Transverse colon (tissue), 4 donors: ENCODE measurements around the gene ZNF785. TPM values are rescaled to one million over a fixed set of nuclear protein-coding genes. Genes with fewer than 3 reads are reported as not detected.
"Not testable (repeated sequence)": the region's sequence is repeated elsewhere in the genome, so short reads cannot be mapped to it uniquely, and the experiment has no call there.

Experiments
- DNase-seq: peaks from one replicate; pipeline ENCODE4 v3.0.0-alpha.2; 2019
- H3K27ac ChIP-seq, 4 donors: fragments of 200-600 bp; sonication (generic); 2 replicates each; pipeline ENCODE4 v1.5.1; 2016 to 2018; ENCODE audit warnings: inconsistent platforms in 4 of 4
- H3K27me3 ChIP-seq: fragments of 200-600 bp; sonication (generic); 2 replicates; pipeline ENCODE4 v1.5.1; 2017; ENCODE audit warnings: inconsistent platforms
- H3K36me3 ChIP-seq, 4 donors: fragments of 200-600 bp; sonication (generic); 2 replicates each; pipeline ENCODE4 v1.5.1; 2017 to 2019; ENCODE audit warnings: inconsistent platforms in 4 of 4
- H3K4me1 ChIP-seq, 4 donors: fragments of 200-600 bp; sonication (generic); 2 replicates each; pipeline ENCODE4 v1.5.1; 2017 to 2020; ENCODE audit warnings: inconsistent platforms in 4 of 4
- H3K4me3 ChIP-seq, 4 donors: fragments of 200-600 bp; sonication (generic); 1 replicate in 1 of 4; 2 replicates in 3 of 4; pipeline versions ENCODE4 v1.5.1 to v1.6.1; 2017 to 2019; ENCODE audit warnings: inconsistent platforms in 4 of 4
- H3K9me3 ChIP-seq, 2 donors: fragments of 200-600 bp; sonication (generic); 2 replicates each; pipeline ENCODE4 v1.5.1; 2017 to 2019; ENCODE audit warnings: inconsistent platforms in 2 of 2
- EP300 ChIP-seq: sonication (generic); formaldehyde crosslinking; IDR thresholded peaks from one replicate; pipeline ENCODE4 v1.6.1; 2017; ENCODE audit warnings: antibody characterized with exemption, low read depth
- POLR2A ChIP-seq: fragments of 450-650 bp; IDR thresholded peaks from one replicate; pipeline ENCODE4 v1.6.1; 2016; ENCODE audit warnings: antibody characterized with exemption, mild to moderate bottlenecking, moderate library complexity
- POLR2AphosphoS5 ChIP-seq, 3 donors: sonication (generic); formaldehyde crosslinking; IDR thresholded peaks; one replicate each; pipeline ENCODE4 v1.6.1; 2016; ENCODE audit warnings: antibody characterized with exemption in 3 of 3
- WGBS, 2 donors: methylation state at CpG; one replicate each; pipeline ENCODE4 v1.1.5; 2018; ENCODE audit warnings: low coverage in 1 of 2; 5-methylcytosine and 5-hydroxymethylcytosine counted together
- in situ Hi-C, 4 donors: fragments of 200-750 bp; cut with MboI; loops; one replicate each; pipeline versions ENCODE4 v1.15.0 to v1.15.1; 2017; ENCODE audit warnings: low sequenced_read_pairs in 3 of 4, low pct_ligation_motif_present in 1 of 4, low pct_unique_long_range_greater_than_20kb in 1 of 4
- intact Hi-C: fragments of 100-400 bp; cut with DNase I; formaldehyde crosslinking; loops from one replicate; pipeline ENCODE4 v1.15.1; 2023; ENCODE audit warnings: low total_unique reads
- total RNA-seq, 4 donors: library from RNA; depleted of rRNA; stranded (reverse); fragments of >200 nt; gene quantifications; one replicate each; pipeline ENCODE4 v1.1.0, GENCODE V29; 2016
- TF ChIP-seq, protein P1 (sequence below), 5 experiments: fragments of 200-600 bp in 3 of 5; fragments of 450-650 bp in 2 of 5; sonication (generic) in 3 of 5; IDR thresholded peaks; 1 replicate in 2 of 5; 2 replicates in 3 of 5; pipeline ENCODE4 v1.5.1; 2016 to 2017; ENCODE audit warnings: antibody characterized with exemption in 5 of 5, inconsistent platforms in 3 of 5, mild to moderate bottlenecking in 2 of 5, moderate library complexity in 1 of 5

The ZNF785 gene
- total RNA-seq: 100 to 1,000 TPM in 1 of 4 donors, 10 to 100 TPM in 3; 17.2 to 131 (median 20.5) TPM

DNA sequence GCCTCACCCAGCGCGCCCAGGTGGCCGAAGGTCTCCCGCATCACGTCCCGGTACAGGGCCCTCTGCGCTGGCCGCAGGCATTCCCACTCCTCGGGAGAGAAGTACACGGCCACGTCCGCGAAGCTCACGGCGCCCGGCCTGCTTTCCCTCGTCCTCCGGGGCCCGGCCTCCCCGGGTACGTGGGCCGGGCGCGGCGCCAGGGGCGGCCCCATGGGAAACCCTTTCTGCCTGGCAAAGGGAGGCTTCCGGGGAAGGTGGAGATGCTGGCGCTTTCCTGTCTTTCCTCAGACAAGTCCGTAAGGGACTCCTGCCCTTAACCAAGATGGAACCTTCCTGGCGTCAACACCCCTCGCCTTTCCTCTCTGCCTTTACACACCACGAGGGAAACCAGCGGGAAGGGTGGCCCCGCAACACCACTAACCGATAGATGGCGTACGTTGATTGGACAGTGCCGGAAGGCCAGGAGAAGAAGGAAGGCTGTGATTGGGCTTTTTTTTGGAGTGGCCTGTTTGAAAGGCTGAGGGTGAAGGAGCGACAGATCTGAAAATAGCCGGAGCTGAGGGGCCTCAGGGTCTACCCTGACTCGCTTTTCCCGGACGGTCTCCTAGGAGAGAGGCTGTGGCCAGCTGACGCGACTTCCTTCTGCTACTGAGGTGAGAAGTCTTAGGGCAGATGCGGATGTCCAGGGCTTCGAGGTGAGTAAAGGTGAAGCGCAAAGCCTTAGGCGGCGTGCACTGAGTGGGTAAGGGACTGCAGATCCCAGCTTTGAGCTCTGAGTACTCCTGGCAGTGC, at the start of gene ZNF785:
Gene ZNF785, minus strand, starts transcription at position 298 of the 792 bp plus-strand sequence. Its CDS starts 86 bp downstream, at position 212.
- intact Hi-C loops: no loop called here
- peak; percentile 97 for DNase-seq
- Histone ChIP-seq H3K4me1 (peaks cover 7 to 40% (median 25%) of the 10 kb centered on the region in 4 donors), H3K4me3 (peak within 1 kb of the TSS; percentile 54 to 85 (median 67)), H3K27ac (peak within 1 kb of the TSS; percentile 90 to 95 (median 90)), H3K27me3 (no peaks in the 10 kb centered on the region), H3K36me3 (peaks cover 0 to 7% (median 3%) of the 10 kb centered on the region in 4 donors), H3K9me3 (no peaks in the 10 kb centered on the region)
- in situ Hi-C loops: no loop called here
- TF ChIP-seq EP300: no peak
- TF ChIP-seq POLR2AphosphoS5 (IDR thresholded peaks at IDR 0.05): peak; percentile 52 to 79 (median 59)
- TF ChIP-seq, protein P1, sequence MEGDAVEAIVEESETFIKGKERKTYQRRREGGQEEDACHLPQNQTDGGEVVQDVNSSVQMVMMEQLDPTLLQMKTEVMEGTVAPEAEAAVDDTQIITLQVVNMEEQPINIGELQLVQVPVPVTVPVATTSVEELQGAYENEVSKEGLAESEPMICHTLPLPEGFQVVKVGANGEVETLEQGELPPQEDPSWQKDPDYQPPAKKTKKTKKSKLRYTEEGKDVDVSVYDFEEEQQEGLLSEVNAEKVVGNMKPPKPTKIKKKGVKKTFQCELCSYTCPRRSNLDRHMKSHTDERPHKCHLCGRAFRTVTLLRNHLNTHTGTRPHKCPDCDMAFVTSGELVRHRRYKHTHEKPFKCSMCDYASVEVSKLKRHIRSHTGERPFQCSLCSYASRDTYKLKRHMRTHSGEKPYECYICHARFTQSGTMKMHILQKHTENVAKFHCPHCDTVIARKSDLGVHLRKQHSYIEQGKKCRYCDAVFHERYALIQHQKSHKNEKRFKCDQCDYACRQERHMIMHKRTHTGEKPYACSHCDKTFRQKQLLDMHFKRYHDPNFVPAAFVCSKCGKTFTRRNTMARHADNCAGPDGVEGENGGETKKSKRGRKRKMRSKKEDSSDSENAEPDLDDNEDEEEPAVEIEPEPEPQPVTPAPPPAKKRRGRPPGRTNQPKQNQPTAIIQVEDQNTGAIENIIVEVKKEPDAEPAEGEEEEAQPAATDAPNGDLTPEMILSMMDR (IDR thresholded peaks at IDR 0.05): peak in 2 of 5 experiments; percentile 18 to 22
- TF ChIP-seq POLR2A: peak; percentile 45
- WGBS, 2 donors: 2% methylated on average over 38 of the region's 50 CpGs; no CpG with 5 or more reads in 1 of the 2 donors

DNA sequence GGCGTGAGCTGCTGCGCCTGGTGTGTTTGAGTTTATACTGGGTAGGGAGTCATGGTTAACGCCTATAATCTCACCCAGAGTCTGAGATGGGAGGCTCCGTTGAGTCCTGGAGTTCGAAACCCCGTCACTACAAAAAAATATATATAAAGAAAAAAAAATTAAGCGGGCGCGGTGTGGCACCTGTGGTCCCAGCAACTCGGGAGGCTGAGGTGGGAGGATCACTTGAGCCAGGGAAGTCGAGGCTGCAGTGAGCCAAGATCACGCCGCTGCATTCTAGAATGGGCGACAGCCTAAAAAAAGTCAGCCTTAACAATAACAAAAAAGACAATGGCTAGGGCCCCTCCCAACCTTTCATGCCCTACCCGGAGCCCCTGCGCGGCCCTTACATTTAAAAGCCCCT, 48.0 kb upstream of the ZNF785 start:
- intact Hi-C loops (no loop called here), in situ Hi-C loops (loop anchor here in 1 of 4 donors (10.0 to 25.0 kb wide), 2 partner anchors 59 to 546 kb away; partner anchors contain the start of genes PPP4C, TBX6, YPEL3 and ZNF688)
- Histone ChIP-seq H3K9me3 (no peaks in the 10 kb centered on the region), H3K27ac (peak overlapping the region; percentile 86 to 98 (median 90)), H3K4me1 (peaks cover 0 to 24% (median 11%) of the 10 kb centered on the region in 4 donors), H3K27me3 (no peaks in the 10 kb centered on the region), H3K36me3 (no peaks in the 10 kb centered on the region), H3K4me3 (peak overlapping the region; percentile 21 to 68 (median 50))
- no peak for DNase-seq
- TF ChIP-seq, protein P1 (IDR thresholded peaks at IDR 0.05): no peak
- no peak for TF ChIP-seq EP300
- no peak for TF ChIP-seq POLR2A
- TF ChIP-seq POLR2AphosphoS5 (IDR thresholded peaks at IDR 0.05): no peak
- WGBS, 2 donors: 87 to 88% methylated on average over 13 to 17 of the region's 17 CpGs

DNA sequence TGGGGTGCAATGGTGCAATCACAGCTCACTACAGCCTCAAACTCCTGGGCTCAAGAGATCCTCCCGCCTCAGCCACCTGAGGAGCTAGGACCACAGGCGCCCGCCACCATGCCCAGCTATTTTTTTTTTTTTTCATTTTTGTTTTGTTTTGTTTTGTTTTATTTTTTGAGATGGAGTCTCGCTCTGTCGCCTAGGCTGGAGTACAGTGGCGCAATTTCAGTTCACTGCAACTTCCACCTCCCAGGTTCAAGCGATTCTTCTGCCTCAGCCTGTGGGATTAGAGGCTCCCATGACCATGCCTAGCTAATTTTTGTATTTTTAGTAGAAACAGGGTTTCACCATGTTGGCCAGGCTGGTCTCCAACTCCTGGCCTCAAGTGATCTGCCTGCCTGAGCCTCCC, 47.0 kb upstream of the ZNF785 start:
- H3K4me3 ChIP-seq, intact Hi-C loops, H3K36me3 ChIP-seq, H3K27me3 ChIP-seq, H3K9me3 ChIP-seq, DNase-seq: not testable (repeated sequence)
- peaks cover 0 to 27% (median 12%) of the 10 kb centered on the region in 4 donors for H3K4me1 ChIP-seq
- H3K27ac ChIP-seq: peak overlapping the region in 1 of 4 donors; percentile 86
- WGBS, 2 donors: 95 to 97% methylated on average over 7 of the region's 7 CpGs
- in situ Hi-C loops: loop anchor here in 1 of 4 donors (10.0 to 25.0 kb wide), 2 partner anchors 58 to 545 kb away; partner anchors contain the start of genes PPP4C, TBX6, YPEL3 and ZNF688

- Histone ChIP-seq H3K36me3 (no peaks in the 10 kb centered on the region), H3K27ac (peak overlapping the region; percentile 44 to 68 (median 64)), H3K27me3 (no peaks in the 10 kb centered on the region), H3K9me3 (no peaks in the 10 kb centered on the region), H3K4me1 (peaks cover 0 to 10% (median 4%) of the 10 kb centered on the region in 4 donors), H3K4me3 (peak overlapping the region in 2 of 4 donors; percentile 14 to 24)
- intact Hi-C loops (loop anchor here (10.0 kb wide), 1 partner anchor 54 kb away; the partner anchor contains the start of gene ZNF688), in situ Hi-C loops (loop anchor here in 1 of 4 donors (25.0 kb wide), 1 partner anchor 542 kb away; the partner anchor contains the start of genes PPP4C, TBX6 and YPEL3)
- peak; percentile 93 for DNase-seq
- 6 to 29% methylated on average over 6 to 18 of the region's 18 CpGs for WGBS, 2 donors
- TF ChIP-seq POLR2A: no peak
- TF ChIP-seq EP300: no peak
- no peak for TF ChIP-seq POLR2AphosphoS5 (IDR thresholded peaks at IDR 0.05)
- TF ChIP-seq, protein P1 (IDR thresholded peaks at IDR 0.05): peak; percentile 87 to 96 (median 89)
Observed at GRCh38 chr16:30628628-30629540, 43.4 kb upstream of the ZNF785 start.
